ENCODE data around the gene DBN1. TPM values are rescaled to one million over a fixed set of nuclear protein-coding genes. Genes with fewer than 3 reads are reported as not detected.

DBN1 gene
- total RNA-seq, 1 donor from 2014 or later = 434 TPM

- peak overlapping the region; percentile 69 for H3K4me3 ChIP-seq (ENCODE audit: low read depth, low read length)
- no peak for TF ChIP-seq CTCF (IDR thresholded peaks at IDR 0.05; ENCODE audit: insufficient read depth, low read length, poor library complexity, severe bottlenecking)
- H3K36me3 ChIP-seq (ENCODE audit: control insufficient read depth, insufficient read depth, low read length) = peaks cover 4% of the 10 kb centered on the region
- no peak for DNase-seq (ENCODE audit: low read depth)
- no peaks in the 10 kb centered on the region for H3K27me3 ChIP-seq (ENCODE audit: control insufficient read depth, insufficient read depth, low read length)
These were observed 1.7 kb downstream of the DBN1 start for GRCh38 chr5:177471610-177472356.

GRCh38 chr5:177470759-177471536 is 2.5 kb downstream of the DBN1 start:
- DNase-seq (ENCODE audit: low read depth) = no peak
- Histone ChIP-seq H3K36me3 (ENCODE audit: control insufficient read depth, insufficient read depth, low read length) (peaks cover 6% of the 10 kb centered on the region), H3K4me3 (ENCODE audit: low read depth, low read length) (no peak overlapping the region), H3K27me3 (ENCODE audit: control insufficient read depth, insufficient read depth, low read length) (no peaks in the 10 kb centered on the region)
- no peak for TF ChIP-seq CTCF (IDR thresholded peaks at IDR 0.05; ENCODE audit: insufficient read depth, low read length, poor library complexity, severe bottlenecking)

GRCh38 chr5:177469750-177470525 is 3.5 kb downstream of the DBN1 start:
- no peak for TF ChIP-seq CTCF (IDR thresholded peaks at IDR 0.05; ENCODE audit: insufficient read depth, low read length, poor library complexity, severe bottlenecking)
- no peak for DNase-seq (ENCODE audit: low read depth)
- H3K4me3 ChIP-seq (ENCODE audit: low read depth, low read length) = no peak overlapping the region

GRCh38 chr5:177468685-177469628 is 4.5 kb downstream of the DBN1 start:
- no peak for DNase-seq (ENCODE audit: low read depth)
- Histone ChIP-seq H3K27me3 (ENCODE audit: control insufficient read depth, insufficient read depth, low read length) (no peaks in the 10 kb centered on the region), H3K4me3 (ENCODE audit: low read depth, low read length) (no peak overlapping the region), H3K36me3 (ENCODE audit: control insufficient read depth, insufficient read depth, low read length) (peaks cover 6% of the 10 kb centered on the region)
- TF ChIP-seq CTCF (IDR thresholded peaks at IDR 0.05; ENCODE audit: insufficient read depth, low read length, poor library complexity, severe bottlenecking) = no peak

More at GRCh38 chr5:177469750-177470525, 3.5 kb downstream of the DBN1 start:
- no peaks in the 10 kb centered on the region for H3K27me3 ChIP-seq (ENCODE audit: control insufficient read depth, insufficient read depth, low read length)
- peaks cover 6% of the 10 kb centered on the region for H3K36me3 ChIP-seq (ENCODE audit: control insufficient read depth, insufficient read depth, low read length)

- no peak for DNase-seq (ENCODE audit: low read depth)
- no peak for TF ChIP-seq CTCF (IDR thresholded peaks at IDR 0.05; ENCODE audit: insufficient read depth, low read length, poor library complexity, severe bottlenecking)
- peaks cover 6% of the 10 kb centered on the region for H3K36me3 ChIP-seq (ENCODE audit: control insufficient read depth, insufficient read depth, low read length)
These were observed 5.1 kb downstream of the DBN1 start for GRCh38 chr5:177468329-177468684.

More at GRCh38 chr5:177468329-177468684, 5.1 kb downstream of the DBN1 start:
- Histone ChIP-seq H3K27me3 (ENCODE audit: control insufficient read depth, insufficient read depth, low read length) (no peaks in the 10 kb centered on the region), H3K4me3 (ENCODE audit: low read depth, low read length) (no peak overlapping the region)
